SK-N-SH treated with all-trans-retinoic acid at 6 μM for 48 hours (cell line): ENCODE measurements around the gene SENP3.

ENCODE experiments used
- ARNTL ChIP-seq: fragments of 450-650 bp; formaldehyde crosslinking; IDR thresholded peaks from 2 replicates; pipeline ENCODE4 v1.5.0; 2020; ENCODE audit warnings: low read depth, mild to moderate bottlenecking, moderate library complexity, borderline replicate concordance
- CREB5 ChIP-seq: fragments of 250-450 bp; sonication (Bioruptor Pico); IDR thresholded peaks from 2 replicates; pipeline ENCODE4 v1.5.1; 2020; ENCODE audit warnings: low read depth, mild to moderate bottlenecking, moderate library complexity
- CSDC2 ChIP-seq: fragments of 250-450 bp; sonication (Bioruptor Pico); IDR thresholded peaks from 2 replicates; pipeline ENCODE4 v1.5.0; 2020; ENCODE audit warnings: mild to moderate bottlenecking, moderate library complexity
- ESRRG ChIP-seq: fragments of 250-450 bp; sonication (Bioruptor Pico); IDR thresholded peaks from 2 replicates; pipeline ENCODE4 v1.6.1; 2021; ENCODE audit warnings: mild to moderate bottlenecking
- GLIS3 ChIP-seq: fragments of 250-450 bp; sonication (Bioruptor Pico); IDR thresholded peaks from 2 replicates; pipeline ENCODE4 v1.5.0; 2020; ENCODE audit warnings: mild to moderate bottlenecking, moderate library complexity
- ISL1 ChIP-seq: fragments of 250-450 bp; sonication (Bioruptor Pico); IDR thresholded peaks from 2 replicates; pipeline ENCODE4 v2.1.2; 2022; ENCODE audit warnings: mild to moderate bottlenecking, moderate library complexity
- RARB ChIP-seq: fragments of 250-450 bp; sonication (Bioruptor Pico); IDR thresholded peaks from 2 replicates; pipeline ENCODE4 v1.8.0; 2021; ENCODE audit warnings: mild to moderate bottlenecking, moderate library complexity
- SNAI2 ChIP-seq: fragments of 250-450 bp; sonication (Bioruptor Pico); IDR thresholded peaks from 2 replicates; pipeline ENCODE4 v1.5.0; 2020; ENCODE audit warnings: mild to moderate bottlenecking, moderate library complexity
- TOX ChIP-seq: fragments of 250-450 bp; sonication (Bioruptor Pico); IDR thresholded peaks from 2 replicates; pipeline ENCODE4 v1.8.0; 2021; ENCODE audit warnings: mild to moderate bottlenecking, moderate library complexity, borderline replicate concordance
- TSHZ2 ChIP-seq: fragments of 250-450 bp; sonication (Bioruptor Pico); IDR thresholded peaks from 2 replicates; pipeline ENCODE4 v1.5.0; 2020; ENCODE audit warnings: mild to moderate bottlenecking, moderate library complexity
- ZC3H10 ChIP-seq: fragments of 250-450 bp; sonication (Bioruptor Pico); IDR thresholded peaks from 2 replicates; pipeline ENCODE4 v1.5.1; 2021; ENCODE audit warnings: mild to moderate bottlenecking, moderate library complexity
- ZNF8 ChIP-seq: fragments of 450-650 bp; formaldehyde crosslinking; IDR thresholded peaks from 2 replicates; pipeline ENCODE4 v1.5.0; 2020; ENCODE audit warnings: mild to moderate bottlenecking, moderate library complexity
- TF ChIP-seq, protein P1 (sequence below): fragments of 250-450 bp; sonication (Bioruptor Pico); IDR thresholded peaks from 2 replicates; pipeline ENCODE4 v1.8.0; 2020; ENCODE audit warnings: mild to moderate bottlenecking, moderate library complexity, borderline replicate concordance
- TF ChIP-seq, protein P2 (sequence below): fragments of 250-450 bp; sonication (Bioruptor Pico); IDR thresholded peaks from 2 replicates; pipeline ENCODE4 v1.8.0; 2021; ENCODE audit warnings: low read depth, mild to moderate bottlenecking, moderate library complexity, borderline replicate concordance

GRCh38 chr17:7580604-7581575 is 19.2 kb downstream of the SENP3 start:
- TF ChIP-seq, protein P1, sequence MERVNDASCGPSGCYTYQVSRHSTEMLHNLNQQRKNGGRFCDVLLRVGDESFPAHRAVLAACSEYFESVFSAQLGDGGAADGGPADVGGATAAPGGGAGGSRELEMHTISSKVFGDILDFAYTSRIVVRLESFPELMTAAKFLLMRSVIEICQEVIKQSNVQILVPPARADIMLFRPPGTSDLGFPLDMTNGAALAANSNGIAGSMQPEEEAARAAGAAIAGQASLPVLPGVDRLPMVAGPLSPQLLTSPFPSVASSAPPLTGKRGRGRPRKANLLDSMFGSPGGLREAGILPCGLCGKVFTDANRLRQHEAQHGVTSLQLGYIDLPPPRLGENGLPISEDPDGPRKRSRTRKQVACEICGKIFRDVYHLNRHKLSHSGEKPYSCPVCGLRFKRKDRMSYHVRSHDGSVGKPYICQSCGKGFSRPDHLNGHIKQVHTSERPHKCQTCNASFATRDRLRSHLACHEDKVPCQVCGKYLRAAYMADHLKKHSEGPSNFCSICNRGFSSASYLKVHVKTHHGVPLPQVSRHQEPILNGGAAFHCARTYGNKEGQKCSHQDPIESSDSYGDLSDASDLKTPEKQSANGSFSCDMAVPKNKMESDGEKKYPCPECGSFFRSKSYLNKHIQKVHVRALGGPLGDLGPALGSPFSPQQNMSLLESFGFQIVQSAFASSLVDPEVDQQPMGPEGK: no peak
- TF ChIP-seq ZNF8 (no peak), CREB5 (no peak), GLIS3 (CRISPR knock-in tag) (no peak), TSHZ2 (no peak), ESRRG (CRISPR knock-in tag) (no peak), CSDC2 (no peak), ISL1 (CRISPR knock-in tag) (no peak), TOX (no peak), ARNTL (CRISPR knock-in tag) (no peak), ZC3H10 (CRISPR knock-in tag) (no peak), SNAI2 (CRISPR knock-in tag) (no peak), RARB (CRISPR knock-in tag) (no peak)
- TF ChIP-seq, protein P2, sequence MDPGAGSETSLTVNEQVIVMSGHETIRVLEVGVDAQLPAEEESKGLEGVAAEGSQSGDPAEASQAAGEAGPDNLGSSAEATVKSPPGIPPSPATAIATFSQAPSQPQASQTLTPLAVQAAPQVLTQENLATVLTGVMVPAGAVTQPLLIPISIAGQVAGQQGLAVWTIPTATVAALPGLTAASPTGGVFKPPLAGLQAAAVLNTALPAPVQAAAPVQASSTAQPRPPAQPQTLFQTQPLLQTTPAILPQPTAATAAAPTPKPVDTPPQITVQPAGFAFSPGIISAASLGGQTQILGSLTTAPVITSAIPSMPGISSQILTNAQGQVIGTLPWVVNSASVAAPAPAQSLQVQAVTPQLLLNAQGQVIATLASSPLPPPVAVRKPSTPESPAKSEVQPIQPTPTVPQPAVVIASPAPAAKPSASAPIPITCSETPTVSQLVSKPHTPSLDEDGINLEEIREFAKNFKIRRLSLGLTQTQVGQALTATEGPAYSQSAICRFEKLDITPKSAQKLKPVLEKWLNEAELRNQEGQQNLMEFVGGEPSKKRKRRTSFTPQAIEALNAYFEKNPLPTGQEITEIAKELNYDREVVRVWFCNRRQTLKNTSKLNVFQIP (CRISPR knock-in tag): no peak
